HEK293 (cell line): ENCODE measurements around the gene AHRR.
"Not testable (repeated sequence)": the region's sequence is repeated elsewhere in the genome, so short reads cannot be mapped to it uniquely, and the experiment has no call there.

ENCODE experiments used
- CTCF ChIA-PET: fragments of 350-600 bp; formaldehyde crosslinking; extraction: SDS; loops from one replicate; lab custom pipeline; 2021; ENCODE audit warnings: antibody characterized with exemption; lab: Yijun Ruan, JAX
- POLR2A ChIA-PET: fragments of 300-600 bp; formaldehyde crosslinking; extraction: SDS; loops from one replicate; lab custom pipeline; 2020; ENCODE audit warnings: antibody characterized with exemption, inconsistent platforms; lab: Yijun Ruan, JAX
- H3K27ac ChIP-seq: fragments of 200-500 bp; sonication (Bioruptor generic); 2 replicates; pipeline ENCODE4 v1.5.1; 2014; ENCODE audit warnings: low read depth, low read length, control low read depth, inconsistent platforms; ENCODE audit errors: extremely low read depth
- H3K36me3 ChIP-seq, 2 experiments: fragments of 200-500 bp in 1 of 2; sonication (Bioruptor generic) in 1 of 2; 1 replicate in 1 of 2; 2 replicates in 1 of 2; pipeline ENCODE4 v1.5.1; 2014 to 2017; ENCODE audit warnings: inconsistent platforms in 2 of 2, low read length in 2 of 2; ENCODE audit not compliant: control insufficient read depth in 2 of 2, insufficient read depth in 1 of 2
- H3K4me1 ChIP-seq: fragments of 200-500 bp; sonication (Bioruptor generic); 2 replicates; pipeline ENCODE4 v1.5.1; 2014; ENCODE audit warnings: mild to moderate bottlenecking, low read length, inconsistent platforms; ENCODE audit not compliant: control insufficient read depth, insufficient read depth
- H3K4me3 ChIP-seq: 2 replicates; pipeline ENCODE4 v1.5.1; 2011; ENCODE audit warnings: low read depth, mild to moderate bottlenecking, control low read depth, low read length, moderate library complexity
- H3K9me3 ChIP-seq: fragments of 200-500 bp; sonication (Bioruptor generic); 2 replicates; pipeline ENCODE4 v1.5.1; 2014; ENCODE audit warnings: low read depth, low read length, inconsistent platforms; ENCODE audit not compliant: control insufficient read depth, insufficient read depth
- GLIS1 ChIP-seq: fragments of 450-650 bp; formaldehyde crosslinking; IDR thresholded peaks from 2 replicates; pipeline ENCODE4 v1.5.1; 2016; ENCODE audit warnings: missing biosample characterization, missing genetic modification characterization
- KLF1 ChIP-seq: fragments of 450-650 bp; formaldehyde crosslinking; IDR thresholded peaks from 2 replicates; pipeline ENCODE4 v1.5.1; 2016; ENCODE audit warnings: missing biosample characterization, missing genetic modification characterization
- KLF16 ChIP-seq: fragments of 450-650 bp; formaldehyde crosslinking; IDR thresholded peaks from 2 replicates; pipeline ENCODE4 v1.5.1; 2017; ENCODE audit warnings: missing biosample characterization, missing genetic modification characterization
- ZBTB48 ChIP-seq: fragments of 450-650 bp; formaldehyde crosslinking; IDR thresholded peaks from 2 replicates; pipeline ENCODE4 v1.5.1; 2016; ENCODE audit warnings: missing biosample characterization, missing genetic modification characterization
- ZNF18 ChIP-seq: fragments of 450-650 bp; formaldehyde crosslinking; IDR thresholded peaks from 2 replicates; pipeline ENCODE4 v1.5.1; 2016; ENCODE audit warnings: missing biosample characterization, missing genetic modification characterization
- ZNF274 ChIP-seq, 2 experiments: fragments of 200-500 bp in 1 of 2; fragments of 450-650 bp in 1 of 2; sonication (Bioruptor generic) in 1 of 2; formaldehyde crosslinking in 1 of 2; IDR thresholded peaks; 2 replicates each; pipeline versions ENCODE4 v1.5.1 to v1.6.1; 2014 to 2016; ENCODE audit warnings: borderline replicate concordance in 1 of 2, inconsistent platforms in 1 of 2, low read length in 1 of 2, missing biosample characterization in 1 of 2, missing genetic modification characterization in 1 of 2
- ZNF354C ChIP-seq: fragments of 450-650 bp; formaldehyde crosslinking; IDR thresholded peaks from 2 replicates; pipeline ENCODE4 v1.5.1; 2016; ENCODE audit warnings: missing biosample characterization, missing genetic modification characterization, low read depth, borderline replicate concordance
- ZNF529 ChIP-seq: fragments of 450-650 bp; formaldehyde crosslinking; IDR thresholded peaks from 2 replicates; pipeline ENCODE4 v1.5.1; 2017; ENCODE audit warnings: missing genetic modification characterization, missing biosample characterization; ENCODE audit not compliant: insufficient replicate concordance
- ZNF560 ChIP-seq: fragments of 450-650 bp; formaldehyde crosslinking; IDR thresholded peaks from 2 replicates; pipeline ENCODE4 v1.5.1; 2017; ENCODE audit warnings: missing biosample characterization, missing genetic modification characterization, borderline replicate concordance
- ZNF610 ChIP-seq: fragments of 450-650 bp; formaldehyde crosslinking; IDR thresholded peaks from 2 replicates; pipeline ENCODE4 v1.5.1; 2016; ENCODE audit warnings: missing biosample characterization, missing genetic modification characterization, borderline replicate concordance
- ZNF624 ChIP-seq: fragments of 450-650 bp; formaldehyde crosslinking; IDR thresholded peaks from 2 replicates; pipeline ENCODE4 v1.5.1; 2017; ENCODE audit warnings: missing biosample characterization, missing genetic modification characterization
- ZNF843 ChIP-seq: fragments of 450-650 bp; formaldehyde crosslinking; IDR thresholded peaks from 2 replicates; pipeline ENCODE4 v1.5.1; 2016; ENCODE audit warnings: missing biosample characterization, missing genetic modification characterization
- ZSCAN18 ChIP-seq: fragments of 450-650 bp; formaldehyde crosslinking; IDR thresholded peaks from 2 replicates; pipeline ENCODE4 v1.5.1; 2016; ENCODE audit warnings: missing biosample characterization, missing genetic modification characterization
- TF ChIP-seq, protein P1 (sequence below): fragments of 450-650 bp; IDR thresholded peaks from 2 replicates; pipeline ENCODE4 v1.5.1; 2018; ENCODE audit warnings: missing biosample characterization, missing genetic modification characterization
- TF ChIP-seq, protein P2 (sequence below): sonication (generic); formaldehyde crosslinking; IDR thresholded peaks from 2 replicates; pipeline ENCODE4 v1.8.1; 2022; ENCODE audit warnings: mild to moderate bottlenecking, moderate library complexity, missing genetic modification reagents

AHRR gene

GRCh38 chr5:411728-412127 is 90.2 kb downstream of the AHRR start:
- no peaks in the 10 kb centered on the region for H3K9me3 ChIP-seq
- peaks cover 0 to 8% of the 10 kb centered on the region in 2 experiments; a peak in 1 of 3 replicates for H3K36me3 ChIP-seq
- TF ChIP-seq ZNF274 (IDR thresholded peaks at IDR 0.05; ENCODE audit: low read length): no peak
- TF ChIP-seq ZNF274 (tag by site-specific recombination; IDR thresholded peaks at IDR 0.05; ENCODE audit: borderline replicate concordance): no peak
- TF ChIP-seq KLF16 (tag by site-specific recombination): no peak
- no peak for TF ChIP-seq ZNF624
- no peak for TF ChIP-seq KLF1 (tag by site-specific recombination)
- TF ChIP-seq ZNF560 (tag by site-specific recombination): no peak
- TF ChIP-seq ZSCAN18 (tag by site-specific recombination): no peak
- TF ChIP-seq GLIS1 (tag by site-specific recombination): no peak
- no peak for TF ChIP-seq ZNF843 (tag by site-specific recombination)
- TF ChIP-seq ZNF610: no peak
- TF ChIP-seq, protein P1, sequence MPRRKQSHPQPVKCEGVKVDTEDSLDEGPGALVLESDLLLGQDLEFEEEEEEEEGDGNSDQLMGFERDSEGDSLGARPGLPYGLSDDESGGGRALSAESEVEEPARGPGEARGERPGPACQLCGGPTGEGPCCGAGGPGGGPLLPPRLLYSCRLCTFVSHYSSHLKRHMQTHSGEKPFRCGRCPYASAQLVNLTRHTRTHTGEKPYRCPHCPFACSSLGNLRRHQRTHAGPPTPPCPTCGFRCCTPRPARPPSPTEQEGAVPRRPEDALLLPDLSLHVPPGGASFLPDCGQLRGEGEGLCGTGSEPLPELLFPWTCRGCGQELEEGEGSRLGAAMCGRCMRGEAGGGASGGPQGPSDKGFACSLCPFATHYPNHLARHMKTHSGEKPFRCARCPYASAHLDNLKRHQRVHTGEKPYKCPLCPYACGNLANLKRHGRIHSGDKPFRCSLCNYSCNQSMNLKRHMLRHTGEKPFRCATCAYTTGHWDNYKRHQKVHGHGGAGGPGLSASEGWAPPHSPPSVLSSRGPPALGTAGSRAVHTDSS (tag by site-specific recombination): no peak
- TF ChIP-seq ZNF529 (tag by site-specific recombination): no peak
- no peak for TF ChIP-seq ZNF354C
- no peak overlapping the region for H3K27ac ChIP-seq
- H3K4me1 ChIP-seq: peaks cover 21% of the 10 kb centered on the region
- ChIA-PET POLR2A (no interaction called here), CTCF (interaction anchor here (1.4 to 2.1 kb wide), 2 partner anchors 10 to 19 kb away, joined by 3 to 9 read pairs; no protein-coding TSS in a partner anchor)
- H3K4me3 ChIP-seq: no peak overlapping the region

DNA sequence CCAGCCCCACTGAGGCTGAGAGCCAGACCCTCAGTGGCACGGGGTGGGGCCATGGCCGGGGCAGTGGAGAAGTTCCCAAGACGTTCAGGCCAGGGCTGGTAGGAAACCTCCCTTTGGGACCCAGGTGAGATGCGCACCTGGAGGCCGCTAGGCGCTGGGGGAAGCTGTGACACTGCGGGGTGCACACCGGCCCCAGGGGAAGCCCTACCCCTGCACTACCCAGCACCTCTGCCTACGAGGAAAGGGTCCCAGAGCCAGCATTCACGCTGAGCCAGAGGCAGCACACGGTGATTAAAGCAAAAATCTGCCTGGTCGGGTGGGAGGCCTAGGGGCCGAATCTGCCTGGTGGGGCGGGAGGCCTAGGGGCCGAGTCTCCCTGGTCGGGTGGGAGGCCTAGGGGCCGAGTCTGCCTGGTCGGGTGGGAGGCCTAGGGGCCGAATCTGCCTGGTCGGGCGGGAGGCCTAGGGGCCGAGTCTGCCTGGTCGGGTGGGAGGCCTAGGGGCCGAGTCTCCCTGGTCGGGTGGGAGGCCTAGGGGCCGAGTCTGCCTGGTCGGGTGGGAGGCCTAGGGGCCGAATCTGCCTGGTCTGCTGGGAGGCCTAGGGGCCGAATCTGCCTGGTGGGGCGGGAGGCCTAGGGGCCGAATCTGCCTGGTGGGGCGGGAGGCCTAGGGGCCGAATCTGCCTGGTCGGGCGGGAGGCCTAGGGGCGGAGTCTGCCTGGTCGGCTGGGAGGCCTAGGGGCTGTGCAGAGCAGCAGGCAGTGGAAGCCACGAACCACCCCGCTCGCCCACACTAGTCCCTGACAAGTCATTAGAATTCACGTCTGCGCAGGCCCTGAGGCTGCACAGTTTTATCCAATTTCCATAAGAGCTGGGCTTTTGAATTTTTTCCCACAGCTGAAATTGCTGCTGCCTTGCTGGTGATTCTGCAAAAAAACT is 93.7 kb downstream of the AHRR start:
- H3K9me3 ChIP-seq, H3K4me3 ChIP-seq, POLR2A ChIA-PET: not testable (repeated sequence)
- Histone ChIP-seq H3K4me1 (peaks cover 11% of the 10 kb centered on the region; the same call in 1 of the 2 replicates), H3K27ac (peak overlapping the region; percentile 93), H3K36me3 (peaks cover 0 to 13% of the 10 kb centered on the region in 2 experiments; a peak in 1 of 3 replicates)
- TF ChIP-seq ZBTB48 (tag by site-specific recombination): peak; percentile 66
- CTCF ChIA-PET: interaction anchor here (0.6 to 1.1 kb wide), 6 partner anchors 31 to 203 kb away, joined by 3 to 7 read pairs (median 4); partner anchors contain the start of gene AHRR

DNA sequence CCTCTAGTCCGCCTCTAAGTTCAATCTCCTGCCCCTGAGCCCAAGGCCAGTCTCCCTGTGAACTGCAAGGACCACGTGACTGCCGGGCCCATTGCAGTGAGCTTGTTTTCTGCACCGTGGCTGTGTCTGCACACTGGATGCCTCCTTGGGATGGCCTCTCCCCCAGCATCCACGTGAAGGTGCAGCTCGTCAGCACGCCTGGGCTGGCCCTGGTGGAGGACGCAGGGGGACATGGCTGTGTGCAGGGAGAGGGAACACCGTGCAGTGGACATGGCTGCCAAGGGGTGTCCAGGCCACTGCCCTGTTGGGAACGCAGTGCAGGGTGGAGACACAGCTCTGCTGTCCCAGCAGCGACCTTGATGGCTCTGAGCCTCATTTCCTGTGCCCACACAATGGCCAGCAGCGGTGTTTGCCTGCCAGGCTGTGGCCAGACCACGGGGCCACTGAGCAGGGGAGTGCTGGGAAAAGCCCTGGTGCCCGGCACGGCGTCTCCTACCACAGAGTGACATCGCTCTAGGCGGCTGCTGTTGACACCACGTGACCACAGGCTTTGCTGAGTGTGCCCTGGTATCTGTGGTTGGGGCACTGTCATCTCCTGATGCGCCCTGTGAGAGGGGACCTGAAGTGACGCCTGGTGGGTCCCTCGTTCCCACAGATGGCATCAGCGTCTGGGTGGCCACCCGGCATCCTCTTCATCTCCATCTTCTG is 94.6 kb downstream of the AHRR start:
- ChIA-PET POLR2A (no interaction called here), CTCF (interaction anchor here (0.7 to 1.1 kb wide), 2 partner anchors 95 to 188 kb away, joined by 3 to 4 read pairs; partner anchors contain the start of gene AHRR)
- TF ChIP-seq ZNF18 (no peak), ZBTB48 (tag by site-specific recombination) (peak; percentile 10; the same call in 1 of the 2 replicates)
- TF ChIP-seq, protein P2, sequence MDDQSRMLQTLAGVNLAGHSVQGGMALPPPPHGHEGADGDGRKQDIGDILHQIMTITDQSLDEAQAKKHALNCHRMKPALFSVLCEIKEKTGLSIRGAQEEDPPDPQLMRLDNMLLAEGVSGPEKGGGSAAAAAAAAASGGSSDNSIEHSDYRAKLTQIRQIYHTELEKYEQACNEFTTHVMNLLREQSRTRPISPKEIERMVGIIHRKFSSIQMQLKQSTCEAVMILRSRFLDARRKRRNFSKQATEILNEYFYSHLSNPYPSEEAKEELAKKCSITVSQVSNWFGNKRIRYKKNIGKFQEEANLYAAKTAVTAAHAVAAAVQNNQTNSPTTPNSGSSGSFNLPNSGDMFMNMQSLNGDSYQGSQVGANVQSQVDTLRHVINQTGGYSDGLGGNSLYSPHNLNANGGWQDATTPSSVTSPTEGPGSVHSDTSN (CRISPR knock-in tag): 0 out of 2 replicates have a peak, but pooled peaks have one; percentile 28
- Histone ChIP-seq H3K9me3 (no peaks in the 10 kb centered on the region), H3K36me3 (peaks cover 0 to 15% of the 10 kb centered on the region in 2 experiments; a peak in 1 of 3 replicates), H3K27ac (peak overlapping the region; percentile 93), H3K4me1 (peaks cover 11% of the 10 kb centered on the region; the same call in 1 of the 2 replicates), H3K4me3 (no peak overlapping the region)
